ENCODE measurements around the gene CMPK1.

The CMPK1 gene

GRCh38 chr1:47393141-47393540 is 59.6 kb downstream of the CMPK1 start:
- no peak for DNase-seq (ENCODE audit: low read depth in 4 of 4, low spot score in 1 of 4)

- no peak for DNase-seq (ENCODE audit: low read depth in 4 of 4, low spot score in 1 of 4)
Observed at GRCh38 chr1:47395433-47395832, 61.8 kb downstream of the CMPK1 start.

- no peak for DNase-seq (ENCODE audit: low read depth in 4 of 4, low spot score in 1 of 4)
Observed at GRCh38 chr1:47396671-47397196, 63.1 kb downstream of the CMPK1 start.

GRCh38 chr1:47399138-47399845 is 65.7 kb downstream of the CMPK1 start:
- no peak for DNase-seq (ENCODE audit: low read depth in 4 of 4, low spot score in 1 of 4)

- no peak for DNase-seq (ENCODE audit: low read depth in 4 of 4, low spot score in 1 of 4)
Observed at GRCh38 chr1:47399846-47400155, 66.2 kb downstream of the CMPK1 start.

GRCh38 chr1:47401761-47402160 is 68.2 kb downstream of the CMPK1 start:
- no peak for DNase-seq (ENCODE audit: low read depth in 4 of 4, low spot score in 1 of 4)

- no peak for DNase-seq (ENCODE audit: low read depth in 4 of 4, low spot score in 1 of 4)
Observed at GRCh38 chr1:47402591-47402990, 69.0 kb downstream of the CMPK1 start.

- DNase-seq (ENCODE audit: low read depth in 4 of 4, low spot score in 1 of 4): no peak
Observed at GRCh38 chr1:47403321-47403910, 69.8 kb downstream of the CMPK1 start.

- no peak for DNase-seq (ENCODE audit: low read depth in 4 of 4, low spot score in 1 of 4)
Observed at GRCh38 chr1:47405697-47406096, 72.1 kb downstream of the CMPK1 start.

GRCh38 chr1:47406966-47407365 is 73.4 kb downstream of the CMPK1 start:
- no peak for DNase-seq (ENCODE audit: low read depth in 4 of 4, low spot score in 1 of 4)

- no peak for DNase-seq (ENCODE audit: low read depth in 4 of 4, low spot score in 1 of 4)
Observed at GRCh38 chr1:47407481-47407880, 73.9 kb downstream of the CMPK1 start.

- DNase-seq (ENCODE audit: low read depth in 4 of 4, low spot score in 1 of 4): no peak
Observed at GRCh38 chr1:47409311-47410067, 75.9 kb downstream of the CMPK1 start.

GRCh38 chr1:47410068-47410455 is 76.5 kb downstream of the CMPK1 start:
- no peak for DNase-seq (ENCODE audit: low read depth in 4 of 4, low spot score in 1 of 4)

- no peak for DNase-seq (ENCODE audit: low read depth in 4 of 4, low spot score in 1 of 4)
Observed at GRCh38 chr1:47411436-47411835, 77.8 kb downstream of the CMPK1 start.

- DNase-seq (ENCODE audit: low read depth in 4 of 4, low spot score in 1 of 4): no peak
Observed at GRCh38 chr1:47412437-47412836, 78.8 kb downstream of the CMPK1 start.

- DNase-seq (ENCODE audit: low read depth in 4 of 4, low spot score in 1 of 4): no peak
Observed at GRCh38 chr1:47415728-47416318, 82.2 kb downstream of the CMPK1 start, which contains the start of gene FOXE3. FOXE3 (plus strand) TSS chr1:47416285; CDS start chr1:47416316, 31 bp downstream.

- DNase-seq (ENCODE audit: low read depth in 4 of 4, low spot score in 1 of 4): no peak
Observed at GRCh38 chr1:47416319-47417169, 83.0 kb downstream of the CMPK1 start.

- DNase-seq (ENCODE audit: low read depth in 4 of 4, low spot score in 1 of 4): no peak
Observed at GRCh38 chr1:47417170-47418044, 83.8 kb downstream of the CMPK1 start.

- no peak for DNase-seq (ENCODE audit: low read depth in 4 of 4, low spot score in 1 of 4)
Observed at GRCh38 chr1:47418122-47418521, 84.5 kb downstream of the CMPK1 start.
